Upper lobe of left lung (tissue), 4 donors: Measurements from ENCODE around the gene COX19.

ENCODE experiments used
- EP300 ChIP-seq, 4 donors: sonication (generic); formaldehyde crosslinking; IDR thresholded peaks; one replicate each; pipeline ENCODE4 v1.5.1; 2017; ENCODE audit warnings: antibody characterized with exemption in 4 of 4, control low read depth in 2 of 4
- TF ChIP-seq, protein P1 (sequence below), 6 experiments: fragments of 450-650 bp in 4 of 6; fragments of 200-600 bp in 2 of 6; sonication (generic) in 2 of 6; IDR thresholded peaks; one replicate each; pipeline ENCODE4 v1.5.1; 2016 to 2019; ENCODE audit warnings: antibody characterized with exemption in 6 of 6

DNA sequence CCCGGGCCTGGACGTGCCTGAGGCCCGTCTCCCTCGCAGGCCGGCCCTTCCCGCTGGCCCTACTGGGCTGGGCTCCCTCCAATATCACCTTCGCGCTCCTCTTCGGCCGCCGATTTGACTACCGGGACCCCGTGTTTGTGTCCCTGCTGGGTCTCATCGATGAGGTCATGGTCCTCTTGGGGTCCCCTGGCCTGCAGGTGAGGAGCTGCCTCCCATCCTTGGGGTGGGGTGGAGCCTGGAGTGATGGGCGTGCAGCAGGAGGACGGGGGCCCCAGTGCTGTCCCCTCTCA, 9.7 kb upstream of the COX19 start:
- TF ChIP-seq, protein P1, sequence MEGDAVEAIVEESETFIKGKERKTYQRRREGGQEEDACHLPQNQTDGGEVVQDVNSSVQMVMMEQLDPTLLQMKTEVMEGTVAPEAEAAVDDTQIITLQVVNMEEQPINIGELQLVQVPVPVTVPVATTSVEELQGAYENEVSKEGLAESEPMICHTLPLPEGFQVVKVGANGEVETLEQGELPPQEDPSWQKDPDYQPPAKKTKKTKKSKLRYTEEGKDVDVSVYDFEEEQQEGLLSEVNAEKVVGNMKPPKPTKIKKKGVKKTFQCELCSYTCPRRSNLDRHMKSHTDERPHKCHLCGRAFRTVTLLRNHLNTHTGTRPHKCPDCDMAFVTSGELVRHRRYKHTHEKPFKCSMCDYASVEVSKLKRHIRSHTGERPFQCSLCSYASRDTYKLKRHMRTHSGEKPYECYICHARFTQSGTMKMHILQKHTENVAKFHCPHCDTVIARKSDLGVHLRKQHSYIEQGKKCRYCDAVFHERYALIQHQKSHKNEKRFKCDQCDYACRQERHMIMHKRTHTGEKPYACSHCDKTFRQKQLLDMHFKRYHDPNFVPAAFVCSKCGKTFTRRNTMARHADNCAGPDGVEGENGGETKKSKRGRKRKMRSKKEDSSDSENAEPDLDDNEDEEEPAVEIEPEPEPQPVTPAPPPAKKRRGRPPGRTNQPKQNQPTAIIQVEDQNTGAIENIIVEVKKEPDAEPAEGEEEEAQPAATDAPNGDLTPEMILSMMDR (IDR thresholded peaks at IDR 0.05), result no peak
- no peak for TF ChIP-seq EP300 (IDR thresholded peaks at IDR 0.05)
